HG03342 (cell line): ENCODE data around the gene P2RX1.
"Not testable (repeated sequence)": the region's sequence is repeated elsewhere in the genome, so short reads cannot be mapped to it uniquely, and the experiment has no call there.

ENCODE experiments used
- ATAC-seq: cut with Tn5 transposase; IDR thresholded peaks from one replicate; pipeline ENCODE4 v1.9.1; 2021; ENCODE audit warnings: mild to moderate bottlenecking, moderate library complexity; ENCODE audit not compliant: unreplicated experiment

P2RX1 gene

DNA sequence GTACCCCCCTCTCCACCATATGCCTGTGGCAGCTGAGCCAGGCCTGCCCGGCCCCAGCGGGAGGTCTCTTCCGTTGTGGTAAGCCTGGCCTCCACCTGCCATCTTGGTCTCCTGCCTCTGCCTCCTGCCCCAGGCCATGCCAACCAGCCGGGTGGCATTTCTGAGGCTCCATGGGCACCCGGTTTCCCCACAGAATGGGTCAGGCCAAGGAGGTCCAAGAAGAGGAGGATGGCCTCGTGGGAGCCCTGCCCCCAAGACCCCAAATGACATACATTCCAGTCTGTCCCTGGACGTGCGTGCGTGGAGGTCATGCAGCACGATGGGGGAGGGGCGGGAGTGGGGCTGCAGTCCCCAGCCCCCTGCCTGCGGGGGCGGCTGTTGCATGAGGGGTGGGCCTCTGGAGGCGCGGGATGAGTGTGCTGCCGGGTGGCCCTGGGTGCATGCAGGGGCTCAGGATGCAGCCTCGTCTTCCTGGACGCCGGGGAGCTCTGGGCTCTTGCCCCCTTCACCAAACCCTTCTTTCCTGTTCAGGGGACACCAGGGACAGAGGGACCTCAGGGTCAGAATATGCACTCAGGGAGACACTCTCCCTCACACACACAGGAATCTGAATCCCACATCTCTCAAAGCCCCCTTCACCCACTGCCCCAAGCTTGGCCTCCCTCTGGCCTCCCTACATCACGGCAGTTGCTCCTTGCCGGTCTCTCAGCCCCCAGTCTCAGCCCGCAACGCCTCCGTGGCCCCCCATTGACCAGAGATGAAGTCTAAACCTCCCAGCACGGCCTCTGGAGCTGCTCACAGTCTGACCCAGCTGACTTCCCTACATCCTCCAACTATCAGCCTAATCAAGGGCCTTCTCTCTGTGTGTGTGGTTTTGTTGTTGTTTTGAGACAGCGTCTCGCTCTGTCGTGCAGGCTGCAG lies 54.2 kb downstream of the P2RX1 start:
- ATAC-seq: no peak

DNA sequence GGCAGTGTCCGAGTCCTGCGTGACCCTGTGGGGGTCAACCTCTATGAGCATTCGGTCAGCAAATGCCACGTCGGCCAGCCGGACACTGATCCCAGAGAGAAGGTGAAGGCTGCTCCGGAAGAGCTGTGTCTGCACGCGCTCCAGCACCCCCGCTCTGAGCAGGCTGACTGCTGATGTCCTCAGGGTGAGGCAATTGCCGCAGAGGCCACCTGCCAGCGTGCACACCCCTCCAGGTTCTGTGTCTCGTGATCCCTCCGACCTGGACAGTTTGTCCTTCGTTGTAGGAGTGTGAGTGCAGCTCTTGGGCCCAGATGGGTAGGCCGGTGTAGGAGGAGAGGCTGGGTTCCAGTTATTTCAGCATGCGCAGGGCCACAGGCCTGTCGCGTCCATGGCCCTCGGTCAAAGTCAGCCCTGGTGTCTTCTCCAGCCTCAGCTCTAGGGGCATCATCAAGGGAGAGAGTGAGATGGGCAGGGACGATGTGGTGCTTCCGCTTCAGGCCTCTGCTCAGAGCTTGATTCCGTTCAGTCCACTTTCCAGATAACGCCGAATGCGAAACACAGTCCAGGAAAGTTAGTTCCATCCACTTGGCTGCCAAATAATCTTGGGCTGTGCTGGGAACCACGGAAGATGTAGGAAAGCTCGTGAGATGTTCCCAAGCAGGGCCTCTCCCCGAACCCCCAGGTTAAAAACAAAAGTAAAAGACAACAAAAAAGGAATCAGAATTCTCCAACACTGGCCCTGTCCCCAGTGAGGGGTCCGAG lies 55.1 kb downstream of the P2RX1 start:
- ATAC-seq: no peak

DNA sequence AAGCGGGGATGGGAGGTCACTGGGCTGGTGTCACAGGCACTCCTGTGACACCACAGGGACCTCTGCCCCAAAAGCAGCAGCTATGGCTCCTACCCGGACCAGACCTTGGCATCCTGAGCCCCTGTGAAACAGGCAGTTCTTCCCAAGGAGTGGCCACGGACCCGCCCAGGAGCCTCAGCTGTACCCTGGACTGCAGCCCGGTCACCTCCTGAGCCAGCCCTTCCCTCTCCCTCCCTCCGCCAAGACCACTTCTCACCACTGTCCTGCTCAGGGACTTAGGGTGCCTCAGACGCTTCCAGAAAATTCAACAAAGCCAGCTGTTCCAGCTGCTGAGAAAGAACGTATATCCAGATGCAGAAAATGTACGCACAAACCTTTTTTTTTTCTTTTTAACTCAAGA lies 56.3 kb downstream of the P2RX1 start:
- no peak for ATAC-seq

DNA sequence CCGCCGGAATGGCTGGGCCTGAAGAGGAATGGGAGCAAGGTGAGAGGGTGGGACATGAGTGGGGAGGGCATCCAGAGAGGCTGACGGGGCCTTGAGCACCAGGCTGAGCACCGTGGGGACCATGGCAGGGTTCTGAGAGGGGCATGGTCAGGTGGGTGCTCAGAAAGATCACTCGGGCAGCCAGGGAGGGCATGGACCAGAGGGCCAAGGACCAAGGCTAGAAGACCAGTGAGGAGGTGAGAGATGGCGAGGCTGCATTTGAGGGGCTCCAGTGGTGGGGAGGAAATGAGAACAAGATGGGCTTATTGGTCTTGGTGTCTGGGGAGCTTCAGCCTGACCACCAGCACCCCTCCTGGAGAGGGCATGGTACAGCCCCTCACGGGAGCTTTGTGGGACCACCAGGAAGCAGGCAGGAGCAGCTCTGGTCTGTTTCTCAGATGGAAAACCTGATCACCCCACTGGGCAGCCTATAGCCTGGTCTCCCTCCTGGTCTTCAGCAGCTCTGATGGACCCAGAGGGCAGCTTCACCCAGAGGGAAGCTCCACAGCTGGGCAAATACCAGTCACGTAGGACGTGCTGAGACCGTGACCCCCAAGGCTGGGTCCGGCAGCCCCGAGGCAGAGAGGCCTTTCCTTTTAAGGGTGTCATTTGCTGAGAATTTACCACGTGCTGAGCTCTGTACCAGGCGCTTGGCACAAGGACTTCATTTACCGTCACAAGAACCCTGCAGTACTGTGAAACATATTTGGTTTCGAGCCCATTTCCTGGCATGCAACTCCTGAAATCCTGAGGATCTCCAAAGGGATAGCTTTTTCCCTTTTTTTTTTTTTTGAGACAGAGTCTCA lies 58.8 kb downstream of the P2RX1 start:
- ATAC-seq: no peak

DNA sequence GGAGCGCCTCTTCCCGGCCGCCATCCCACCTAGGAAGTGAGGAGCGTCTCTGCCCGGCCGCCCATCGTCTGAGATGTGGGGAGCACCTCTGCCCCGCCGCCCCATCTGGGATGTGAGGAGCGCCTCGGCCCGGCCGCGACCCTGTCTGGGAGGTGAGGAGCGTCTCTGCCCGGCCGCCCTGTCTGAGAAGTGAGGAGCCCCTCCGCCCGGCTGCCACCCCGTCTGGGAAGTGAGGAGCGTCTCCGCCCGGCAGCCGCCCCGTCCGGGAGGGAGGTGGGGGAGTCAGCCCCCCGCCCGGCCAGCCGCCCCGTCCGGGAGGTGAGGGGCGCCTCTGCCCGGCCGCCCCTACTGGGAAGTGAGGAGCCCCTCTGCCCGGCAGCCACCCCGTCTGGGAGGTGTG lies 62.1 kb downstream of the P2RX1 start:
- not testable (repeated sequence) for ATAC-seq

DNA sequence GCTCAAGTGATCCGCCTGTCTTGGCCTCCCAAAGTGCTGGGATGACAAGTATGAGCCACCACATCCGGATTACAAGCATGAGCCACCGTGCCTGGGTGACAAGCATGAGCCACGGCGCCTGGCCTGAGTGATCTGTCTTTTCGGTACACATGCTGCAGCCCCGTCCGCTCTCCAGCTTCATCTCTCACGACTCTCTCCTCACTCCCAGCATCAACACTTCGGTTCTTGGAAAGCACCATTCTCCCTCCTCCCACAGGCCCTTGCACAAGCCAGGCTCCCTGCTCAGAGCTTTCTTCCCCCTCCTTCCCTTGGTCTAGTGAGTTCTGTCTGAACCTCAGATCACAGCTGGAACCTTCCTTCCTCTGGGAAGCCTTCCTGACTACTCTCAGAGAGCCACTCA lies 63.7 kb downstream of the P2RX1 start:
- ATAC-seq: no peak

DNA sequence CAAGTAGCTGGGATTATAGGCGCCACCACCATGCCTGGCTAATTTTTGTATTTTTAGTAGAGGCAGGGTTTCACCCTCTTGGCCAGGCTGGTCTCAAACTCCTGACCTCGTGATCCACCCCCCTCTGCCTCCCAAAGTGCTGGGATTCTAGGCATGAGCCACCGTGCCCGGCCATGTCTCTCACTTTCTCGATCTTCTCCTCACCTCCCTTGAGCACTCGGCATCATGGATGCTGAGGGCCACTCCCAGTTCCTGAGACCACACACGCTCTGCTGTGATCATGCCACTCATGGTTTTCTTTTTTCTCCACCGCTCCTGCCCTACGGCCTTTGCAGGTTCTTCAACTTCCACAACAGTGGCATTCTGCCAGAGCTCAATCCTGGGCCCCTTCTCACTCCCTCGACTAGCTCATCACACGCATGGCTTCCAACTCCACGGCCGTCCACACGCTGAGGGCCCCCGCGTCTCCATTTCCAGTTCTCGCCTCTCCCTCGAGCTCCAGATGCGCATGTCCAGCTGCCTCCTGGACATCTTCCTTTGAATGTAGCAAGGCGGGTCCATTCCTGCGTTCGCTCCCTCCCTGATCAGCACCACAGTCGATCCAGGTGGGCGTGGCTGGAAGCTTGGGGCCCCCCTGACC lies 64.7 kb downstream of the P2RX1 start:
- ATAC-seq: no peak

DNA sequence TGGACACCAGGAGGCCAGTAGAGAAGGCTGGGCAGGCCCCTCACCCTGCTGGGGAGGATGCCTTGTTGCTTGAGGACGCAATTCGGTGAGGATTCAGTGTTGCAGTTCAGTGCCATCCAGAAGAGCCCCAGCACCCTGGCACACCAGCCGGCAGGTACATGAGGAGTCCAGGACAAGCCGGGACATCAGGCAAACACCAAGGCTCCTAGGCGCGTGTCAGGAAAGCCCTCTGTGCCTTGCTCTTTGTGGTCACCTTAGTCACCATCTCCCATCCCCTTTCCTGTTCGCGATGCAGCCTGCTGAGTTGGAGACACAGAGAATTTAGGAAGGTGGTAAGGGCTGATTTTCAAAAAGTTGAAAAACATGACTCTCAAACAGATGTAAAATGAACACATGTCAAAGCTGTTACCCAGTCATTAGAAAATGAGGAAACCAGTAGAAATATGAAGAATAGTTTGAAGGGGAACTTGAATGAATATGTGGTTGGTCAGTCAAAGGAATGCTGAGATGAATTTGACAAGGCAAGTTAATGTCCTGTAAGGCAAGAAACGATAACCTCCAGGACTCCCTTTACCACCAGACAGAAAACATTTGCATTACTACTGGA lies 67.9 kb downstream of the P2RX1 start:
- no peak for ATAC-seq

GRCh38 chr17:3847165-3847670 lies 69.0 kb downstream of the P2RX1 start:
- ATAC-seq: no peak
